Panc1 (cell line): ENCODE results near the gene CCDC187. TPM values are rescaled to one million over a fixed set of nuclear protein-coding genes. Genes with fewer than 3 reads are reported as not detected.

Source experiments
- ATAC-seq: fragments of 200-7000 bp; cut with Tn5 transposase; 2 replicates; pipeline ENCODE4 v1.9.1; 2020; ENCODE audit warnings: mild to moderate bottlenecking, moderate library complexity
- BruUV-seq: library from RNA; stranded (reverse); fragments of 400-500 nt; replicated peaks from 2 replicates; lab custom pipeline; 2021; lab: Mats Ljungman, UMichigan
- CTCF ChIA-PET: fragments of 300-600 bp; sonication (Branson Sonifier 250); formaldehyde crosslinking; loops from one replicate; lab custom pipeline; 2022; ENCODE audit warnings: antibody characterized with exemption; lab: Charles Lee
- POLR2A ChIA-PET: fragments of 300-600 bp; sonication (Branson Sonifier 250); formaldehyde crosslinking; loops from one replicate; lab custom pipeline; 2022; ENCODE audit warnings: antibody characterized with exemption; lab: Charles Lee
- DNase-seq: peaks from one replicate; pipeline ENCODE4 v3.0.0-alpha.2; 2010; ENCODE audit warnings: low read depth, low spot score
- H3K27ac ChIP-seq: 2 replicates; pipeline ENCODE4 v1.5.1; 2011; ENCODE audit warnings: mild to moderate bottlenecking, low read length, inconsistent platforms
- H3K27me3 ChIP-seq: fragments of 200-500 bp; sonication (Bioruptor generic); 2 replicates; pipeline ENCODE4 v1.6.0; 2014; ENCODE audit warnings: low read length, inconsistent platforms; ENCODE audit not compliant: control insufficient read depth, insufficient read depth
- H3K36me3 ChIP-seq: fragments of 200-500 bp; sonication (Bioruptor generic); 2 replicates; pipeline ENCODE4 v1.5.1; 2014; ENCODE audit warnings: inconsistent platforms, mild to moderate bottlenecking, low read length, moderate library complexity; ENCODE audit not compliant: control insufficient read depth, insufficient read depth
- H3K4me1 ChIP-seq: 2 replicates; pipeline ENCODE4 v1.5.1; 2011; ENCODE audit warnings: inconsistent platforms, mild to moderate bottlenecking, low read length, moderate library complexity; ENCODE audit not compliant: control insufficient read depth, insufficient read depth
- H3K4me3 ChIP-seq, 2 experiments: 2 replicates each; pipeline ENCODE4 v1.5.1; 2011 to 2012; ENCODE audit warnings: low read depth in 2 of 2, low read length in 2 of 2, mild to moderate bottlenecking in 2 of 2, inconsistent platforms in 1 of 2, moderate library complexity in 1 of 2
- H3K9me3 ChIP-seq: fragments of 200-500 bp; sonication (Bioruptor generic); 2 replicates; pipeline ENCODE4 v1.5.1; 2014; ENCODE audit warnings: low read depth, mild to moderate bottlenecking, inconsistent platforms, low read length, moderate library complexity; ENCODE audit not compliant: control insufficient read depth, insufficient read depth
- CTCF ChIP-seq: fragments of 450-650 bp; IDR thresholded peaks from 2 replicates; pipeline ENCODE4 v1.5.1; 2017; ENCODE audit warnings: mild to moderate bottlenecking
- POLR2AphosphoS5 ChIP-seq: IDR thresholded peaks from 2 replicates; pipeline ENCODE4 v1.6.1; 2012; ENCODE audit warnings: mild to moderate bottlenecking, low read depth, low read length, moderate library complexity
- REST ChIP-seq, 2 experiments: IDR thresholded peaks; 2 replicates each; pipeline ENCODE4 v1.6.1; 2011 to 2012; ENCODE audit warnings: low read depth in 2 of 2, control low read depth in 1 of 2, low read length in 1 of 2, mild to moderate bottlenecking in 1 of 2, moderate library complexity in 1 of 2; ENCODE audit not compliant: insufficient read depth in 1 of 2
- SIN3A ChIP-seq: IDR thresholded peaks from 2 replicates; pipeline ENCODE4 v1.6.1; 2012; ENCODE audit warnings: low read depth, mild to moderate bottlenecking, low read length, moderate library complexity, borderline replicate concordance; ENCODE audit not compliant: insufficient read depth
- TCF7L2 ChIP-seq: IDR thresholded peaks from 2 replicates; pipeline ENCODE4 v1.6.1; 2011; ENCODE audit warnings: mild to moderate bottlenecking, low read depth, low read length, inconsistent platforms
- in situ Hi-C: cut with HindIII; loops from 2 replicates; pipeline ENCODE4 v1.10.0; 2016; ENCODE audit warnings: low sequenced_read_pairs, low pct_unique_long_range_greater_than_20kb
- intact Hi-C: fragments of 100-400 bp; cut with micrococcal nuclease; formaldehyde crosslinking; loops from one replicate; pipeline ENCODE4 v1.10.0; 2022; ENCODE audit not compliant: unreplicated experiment
- total RNA-seq: library from RNA; stranded (reverse); gene quantifications from one replicate; pipeline ENCODE4 v1.2.1, GENCODE V29; 2021; ENCODE audit not compliant: unreplicated experiment

CCDC187 gene
- total RNA-seq, 1 experiment from 2014 or later: not detected

- H3K4me1 ChIP-seq: no peaks in the 10 kb centered on the region
- ChIA-PET POLR2A (no interaction called here), CTCF (no interaction called here)
- TF ChIP-seq REST (IDR thresholded peaks at IDR 0.05; ENCODE audit: insufficient read depth in 1 of 2, low read depth in 2 of 2, low read length in 1 of 2) (no peak), POLR2AphosphoS5 (no peak), SIN3A (no peak), TCF7L2 (no peak), CTCF (no peak)
- H3K27me3 ChIP-seq: no peaks in the 10 kb centered on the region
- no peaks in the 10 kb centered on the region for H3K9me3 ChIP-seq
- DNase-seq (no peak), ATAC-seq (no peak)
- intact Hi-C loops: no loop called here
- H3K36me3 ChIP-seq: no peaks in the 10 kb centered on the region
- in situ Hi-C loops: no loop called here
- H3K4me3 ChIP-seq: no peak overlapping the region
- no peak overlapping the region for H3K27ac ChIP-seq
- BruUV-seq: no TSS peak
Measured at GRCh38 chr9:136258786-136259516, 44.9 kb downstream of the CCDC187 start.

GRCh38 chr9:136258299-136258625 is 45.6 kb downstream of the CCDC187 start:
- H3K9me3 ChIP-seq: no peaks in the 10 kb centered on the region
- POLR2A ChIA-PET: no interaction called here
- no peaks in the 10 kb centered on the region for H3K27me3 ChIP-seq
- in situ Hi-C loops (no loop called here), intact Hi-C loops (no loop called here)
- no peak overlapping the region for H3K4me3 ChIP-seq
- DNase-seq (no peak), ATAC-seq (no peak)
- H3K27ac ChIP-seq: no peak overlapping the region
- no TSS peak for BruUV-seq
- CTCF ChIA-PET: no interaction called here
- H3K4me1 ChIP-seq: no peaks in the 10 kb centered on the region
- H3K36me3 ChIP-seq: no peaks in the 10 kb centered on the region
- TF ChIP-seq REST (IDR thresholded peaks at IDR 0.05; ENCODE audit: insufficient read depth in 1 of 2, low read depth in 2 of 2, low read length in 1 of 2) (no peak), POLR2AphosphoS5 (no peak), SIN3A (no peak), CTCF (no peak), TCF7L2 (no peak)
